Rectal smooth muscle tissue (tissue), 1 donor: ENCODE results near the gene EPC1.
A peak's percentile ranks its signal among the peaks of the same experiment; 100 is the strongest.
"Not testable (repeated sequence)": the region's sequence is repeated elsewhere in the genome, so short reads cannot be mapped to it uniquely, and the experiment has no call there.

Source experiments
- H3K27ac ChIP-seq: one replicate; pipeline ENCODE4 v1.7.0; 2013; ENCODE audit warnings: low read depth, low read length, inconsistent platforms
- H3K27me3 ChIP-seq: one replicate; pipeline ENCODE4 v1.7.0; 2013; ENCODE audit warnings: low read length; ENCODE audit not compliant: control insufficient read depth, insufficient read depth
- H3K36me3 ChIP-seq: one replicate; pipeline ENCODE4 v1.7.0; 2013; ENCODE audit warnings: low read length; ENCODE audit not compliant: control insufficient read depth, insufficient read depth
- H3K4me1 ChIP-seq: one replicate; pipeline ENCODE4 v1.7.0; 2013; ENCODE audit warnings: low read length; ENCODE audit not compliant: control insufficient read depth, insufficient read depth
- H3K4me3 ChIP-seq: one replicate; pipeline ENCODE4 v1.7.0; 2013; ENCODE audit warnings: low read length
- H3K9ac ChIP-seq: one replicate; pipeline ENCODE4 v1.7.0; 2013; ENCODE audit warnings: low read length

The EPC1 gene

GRCh38 chr10:32346551-32347362 lies at the start of gene EPC1:
Gene EPC1 (minus strand): TSS chr10:32347158. CDS start chr10:32346915, 243 bp downstream.
- Histone ChIP-seq H3K36me3 (peaks cover 2% of the 10 kb centered on the region), H3K9ac (peak within 1 kb of the TSS; percentile 100), H3K27me3 (no peaks in the 10 kb centered on the region), H3K27ac (peak within 1 kb of the TSS; percentile 100), H3K4me1 (peaks cover 18% of the 10 kb centered on the region), H3K4me3 (peak within 1 kb of the TSS; percentile 100)

- Histone ChIP-seq H3K36me3 (no peaks in the 10 kb centered on the region), H3K4me3 (no peak overlapping the region), H3K4me1 (peaks cover 4% of the 10 kb centered on the region), H3K9ac (no peak overlapping the region), H3K27me3 (no peaks in the 10 kb centered on the region), H3K27ac (peak overlapping the region; percentile 28)
These were observed 47.0 kb upstream of the EPC1 start for GRCh38 chr10:32393911-32394310.

DNA sequence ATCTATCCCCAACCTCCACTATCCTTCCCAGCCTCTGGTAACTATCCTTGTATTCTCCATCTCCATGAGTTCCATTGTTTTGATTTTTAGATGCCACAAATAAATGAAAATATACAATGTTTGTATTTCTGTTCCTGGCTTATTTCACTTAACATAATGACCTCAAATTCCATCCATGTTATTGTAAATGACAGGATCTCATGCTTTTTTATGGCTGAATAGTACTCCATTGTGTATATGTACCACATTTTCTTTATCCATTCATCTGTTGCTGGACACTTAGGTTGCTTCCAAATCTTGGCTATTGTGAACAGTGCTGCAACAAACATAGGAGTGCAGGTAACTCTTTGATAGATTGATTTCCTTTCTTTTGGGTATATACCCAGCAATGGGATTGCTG lies 45.3 kb upstream of the EPC1 start:
- not testable (repeated sequence) for H3K4me3 ChIP-seq, H3K4me1 ChIP-seq, H3K27ac ChIP-seq, H3K9ac ChIP-seq, H3K27me3 ChIP-seq, H3K36me3 ChIP-seq

- peaks cover 8% of the 10 kb centered on the region for H3K4me1 ChIP-seq
- H3K9ac ChIP-seq, result no peak overlapping the region
- H3K36me3 ChIP-seq, result no peaks in the 10 kb centered on the region
- no peak overlapping the region for H3K4me3 ChIP-seq
- H3K27ac ChIP-seq, result no peak overlapping the region
- no peaks in the 10 kb centered on the region for H3K27me3 ChIP-seq
These were observed 43.2 kb upstream of the EPC1 start for GRCh38 chr10:32390193-32390592.

DNA sequence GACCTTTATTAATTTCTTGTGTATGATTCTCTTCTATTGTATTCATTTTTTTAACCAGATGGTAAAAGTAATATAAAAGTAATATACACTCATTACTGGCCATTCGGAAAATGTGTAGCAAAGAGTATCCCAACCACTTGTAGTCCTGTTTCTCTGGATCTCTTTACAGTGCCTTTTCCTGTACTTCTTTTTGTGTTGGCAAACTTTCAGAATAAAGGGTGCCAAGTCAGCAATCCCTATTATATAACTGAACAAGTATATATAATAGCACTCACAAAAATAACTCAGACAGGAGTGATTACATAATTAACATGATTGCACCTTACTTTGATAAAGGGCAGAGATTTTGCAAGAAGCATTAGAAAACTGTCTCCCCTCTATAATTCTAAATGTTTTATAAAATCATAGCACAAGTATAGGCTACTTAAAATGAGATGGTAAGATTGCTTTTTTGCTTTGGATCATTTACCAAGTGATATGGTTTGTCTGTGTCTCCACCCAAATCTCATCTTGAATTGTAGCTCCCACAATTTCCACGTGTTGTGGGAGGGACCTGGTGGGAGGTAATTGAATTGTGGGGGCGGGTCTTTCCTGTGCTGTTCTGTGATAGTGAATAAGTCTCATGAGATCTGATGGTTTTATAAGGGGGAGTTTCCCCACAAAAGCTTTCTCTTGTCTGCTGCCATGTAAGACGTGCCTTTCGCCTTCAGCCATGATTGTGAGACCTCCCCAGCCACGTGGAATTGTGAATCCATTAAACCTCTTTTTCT lies 41.5 kb upstream of the EPC1 start:
- Histone ChIP-seq H3K27ac (no peak overlapping the region), H3K27me3 (no peaks in the 10 kb centered on the region), H3K4me1 (peaks cover 4% of the 10 kb centered on the region), H3K9ac (no peak overlapping the region), H3K4me3 (no peak overlapping the region), H3K36me3 (no peaks in the 10 kb centered on the region)

DNA sequence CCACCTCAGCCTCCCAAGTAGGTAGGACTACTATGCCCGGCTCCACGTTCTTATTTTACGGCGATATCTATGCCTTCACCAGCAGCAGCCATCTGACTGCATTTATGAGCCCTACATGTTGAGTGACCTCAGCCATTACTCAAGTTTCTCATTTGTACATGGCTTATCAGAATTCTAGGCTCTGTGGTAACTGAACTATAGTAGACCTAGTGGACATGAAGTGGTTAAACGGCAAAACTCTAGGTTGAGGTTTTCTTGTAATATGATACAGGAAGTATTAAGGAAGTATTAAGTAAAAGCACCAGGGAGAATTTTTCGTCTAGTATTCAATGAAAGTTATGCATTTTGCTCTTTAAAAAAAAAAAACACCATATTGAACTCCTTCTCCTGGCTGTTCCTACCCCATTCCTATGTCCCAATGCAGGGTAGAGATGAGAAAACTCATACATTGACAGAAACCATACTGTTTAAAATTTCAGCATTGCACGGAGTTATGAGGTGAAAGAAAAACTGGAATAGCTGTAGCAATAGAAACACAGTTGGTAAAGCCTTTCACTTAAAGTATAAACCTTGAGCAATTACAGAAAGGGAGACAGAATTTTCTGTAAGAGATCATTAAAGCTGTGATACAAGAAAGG lies 39.8 kb upstream of the EPC1 start:
- no peak overlapping the region for H3K9ac ChIP-seq
- no peak overlapping the region for H3K4me3 ChIP-seq
- no peak overlapping the region for H3K27ac ChIP-seq
- H3K27me3 ChIP-seq, result no peaks in the 10 kb centered on the region
- H3K4me1 ChIP-seq, result peaks cover 4% of the 10 kb centered on the region
- no peaks in the 10 kb centered on the region for H3K36me3 ChIP-seq

DNA sequence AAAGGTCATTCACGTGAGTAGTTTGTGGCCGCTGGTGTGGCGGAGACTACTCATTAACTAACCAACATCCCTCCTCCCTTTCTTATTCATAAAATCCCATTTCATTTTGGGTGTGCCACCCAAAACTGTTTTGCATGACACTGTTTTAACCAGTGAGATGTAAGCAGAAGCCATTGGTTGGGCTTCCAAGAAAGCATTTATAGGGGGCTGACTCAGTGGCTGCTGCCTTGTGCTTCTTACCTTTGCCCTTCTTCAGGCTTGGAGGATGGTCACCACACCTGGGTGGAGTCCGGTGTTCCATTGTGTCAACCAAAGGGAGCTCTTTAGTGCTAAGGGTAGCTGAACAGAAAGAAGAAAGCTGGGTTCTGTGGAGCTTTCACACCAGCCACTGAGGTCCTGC lies 37.2 kb upstream of the EPC1 start:
- Histone ChIP-seq H3K36me3 (no peaks in the 10 kb centered on the region), H3K27ac (no peak overlapping the region), H3K4me1 (peaks cover 4% of the 10 kb centered on the region), H3K9ac (no peak overlapping the region), H3K4me3 (no peak overlapping the region), H3K27me3 (no peaks in the 10 kb centered on the region)

GRCh38 chr10:32381165-32381564 lies 34.2 kb upstream of the EPC1 start:
- no peaks in the 10 kb centered on the region for H3K4me1 ChIP-seq
- no peak overlapping the region for H3K4me3 ChIP-seq
- no peaks in the 10 kb centered on the region for H3K36me3 ChIP-seq
- H3K27ac ChIP-seq, result no peak overlapping the region
- no peaks in the 10 kb centered on the region for H3K27me3 ChIP-seq
- no peak overlapping the region for H3K9ac ChIP-seq

- Histone ChIP-seq H3K4me3 (no peak overlapping the region), H3K4me1 (no peaks in the 10 kb centered on the region), H3K9ac (no peak overlapping the region), H3K36me3 (no peaks in the 10 kb centered on the region), H3K27me3 (no peaks in the 10 kb centered on the region), H3K27ac (peak overlapping the region; percentile 65)
These were observed 33.1 kb upstream of the EPC1 start for GRCh38 chr10:32379950-32380551.

GRCh38 chr10:32379318-32379949 lies 32.5 kb upstream of the EPC1 start:
- Histone ChIP-seq H3K4me1 (no peaks in the 10 kb centered on the region), H3K27me3 (no peaks in the 10 kb centered on the region), H3K4me3 (peak overlapping the region; percentile 96), H3K9ac (no peak overlapping the region), H3K27ac (peak overlapping the region; percentile 80), H3K36me3 (no peaks in the 10 kb centered on the region)

- Histone ChIP-seq H3K36me3 (no peaks in the 10 kb centered on the region), H3K4me1 (no peaks in the 10 kb centered on the region), H3K4me3 (peak overlapping the region; percentile 96), H3K27me3 (no peaks in the 10 kb centered on the region), H3K27ac (peak overlapping the region; percentile 80), H3K9ac (peak overlapping the region; percentile 92)
These were observed 31.7 kb upstream of the EPC1 start for GRCh38 chr10:32378363-32379317.
